Stimulated activated CD8-positive, alpha-beta memory T cell treated with anti-CD3 and anti-CD28 coated beads, Interleukin-12 subunit alpha, Interleukin-12 subunit beta, amount 100 ng/mL, for 1 hour (primary cell): ENCODE measurements around the gene UGT1A3.

Source experiments
- DNase-seq: peaks from one replicate; pipeline ENCODE4 v3.0.0-alpha.2; 2020; ENCODE audit warnings: low read depth

Gene UGT1A3

GRCh38 chr2:233795735-233796171 is 66.9 kb downstream of the UGT1A3 start:
- no peak for DNase-seq

GRCh38 chr2:233796254-233796653 is 67.4 kb downstream of the UGT1A3 start:
- no peak for DNase-seq

DNA sequence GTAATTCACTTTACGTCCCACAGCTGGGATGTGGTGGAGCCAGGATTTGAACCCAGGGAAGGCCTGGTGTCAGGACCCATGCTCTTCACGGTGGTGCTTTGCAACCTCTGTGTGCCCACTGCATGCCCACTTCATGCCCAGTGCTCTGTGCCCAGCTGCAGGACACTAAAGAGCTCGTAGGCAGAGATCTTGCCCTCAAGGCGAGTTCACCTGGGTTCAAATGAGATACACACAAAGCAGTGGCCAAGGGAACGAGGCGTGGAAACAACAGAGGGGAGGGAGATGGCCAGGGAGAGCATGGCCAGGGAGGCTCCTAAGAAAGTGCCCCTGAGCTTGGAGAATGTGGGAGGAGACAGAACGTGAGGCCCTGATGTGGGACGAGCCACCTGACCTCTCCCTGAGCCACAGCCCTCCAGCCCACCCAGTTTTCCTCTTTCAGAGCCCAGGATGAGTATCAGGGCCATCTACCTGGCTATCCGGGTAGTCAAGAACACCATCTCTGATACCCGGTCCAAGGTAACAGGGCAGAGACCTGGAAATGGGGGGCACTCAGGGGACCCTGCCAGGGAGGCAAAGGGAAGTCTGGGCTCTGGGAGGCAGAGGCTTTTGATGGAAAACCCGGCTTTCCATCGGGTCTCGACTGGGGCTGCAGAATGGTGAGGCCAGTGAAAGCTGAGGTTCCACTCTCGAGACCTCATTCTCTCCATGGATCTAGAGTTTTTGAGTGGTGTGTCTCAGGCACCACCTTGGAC is 69.7 kb downstream of the UGT1A3 start:
- no peak for DNase-seq

DNA sequence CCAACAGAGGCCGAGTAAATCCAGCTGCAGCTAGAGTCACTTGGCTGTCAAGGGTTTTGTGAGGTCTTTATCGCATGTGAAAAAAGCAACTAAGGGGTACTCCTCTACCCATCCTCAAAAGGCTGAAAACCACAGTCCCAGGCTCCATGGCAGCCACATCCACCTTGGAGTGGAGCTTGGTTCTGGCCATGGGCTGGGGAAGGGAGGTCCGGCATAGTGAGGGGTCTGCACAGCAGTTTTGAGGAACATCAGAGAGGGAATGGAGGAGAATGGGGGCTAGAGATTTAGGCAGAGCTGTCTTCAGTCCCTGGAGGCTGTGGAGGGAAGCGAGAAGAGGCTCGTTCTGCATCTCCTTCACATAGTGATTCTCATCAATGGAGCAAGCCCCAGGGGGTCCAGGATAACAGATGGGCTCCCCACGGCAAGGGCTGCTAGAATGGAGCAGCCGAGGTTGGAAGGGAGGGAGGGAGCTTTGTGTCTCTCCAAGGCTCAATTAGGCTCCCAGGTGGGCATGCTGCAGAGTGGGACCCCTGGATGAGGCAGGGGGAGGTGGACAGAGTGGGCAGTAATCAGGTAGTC is 70.3 kb downstream of the UGT1A3 start:
- DNase-seq = no peak

GRCh38 chr2:233799716-233800115 is 70.9 kb downstream of the UGT1A3 start:
- no peak for DNase-seq

GRCh38 chr2:233800208-233800607 is 71.4 kb downstream of the UGT1A3 start:
- no peak for DNase-seq

GRCh38 chr2:233801357-233802131 is 72.7 kb downstream of the UGT1A3 start:
- DNase-seq = no peak

DNA sequence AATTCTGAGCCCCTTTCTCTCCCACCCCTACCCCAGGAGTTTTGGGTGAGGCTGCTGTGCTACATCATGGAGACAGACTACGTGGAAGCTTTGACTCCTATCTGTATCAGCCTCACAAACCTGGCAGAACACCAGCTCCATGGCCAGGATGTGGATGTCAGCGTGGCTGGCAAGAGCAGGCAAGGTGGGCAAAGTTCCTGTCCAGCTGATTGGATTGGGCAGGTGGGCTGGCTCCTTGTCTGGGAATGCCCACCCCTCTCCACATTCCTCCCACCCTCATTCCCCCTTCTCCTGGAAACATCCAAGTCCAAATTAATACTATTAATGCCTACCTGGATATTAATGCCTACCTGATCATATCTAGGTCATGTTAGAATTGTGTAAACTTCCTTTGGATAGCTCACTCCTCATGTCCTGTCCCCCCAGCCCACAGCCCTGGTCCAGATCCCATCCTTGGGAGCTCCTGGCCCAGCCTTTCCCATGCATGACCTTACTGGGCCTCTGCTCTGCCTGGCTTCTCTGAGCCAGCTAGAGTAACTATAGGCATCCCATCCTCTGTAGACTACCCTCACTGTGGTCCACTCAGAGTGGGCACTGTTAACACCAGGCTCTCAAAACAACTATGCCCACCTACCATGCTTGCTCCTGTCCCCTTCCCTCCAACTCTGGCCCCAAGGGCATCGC is 73.4 kb downstream of the UGT1A3 start:
- DNase-seq = no peak

DNA sequence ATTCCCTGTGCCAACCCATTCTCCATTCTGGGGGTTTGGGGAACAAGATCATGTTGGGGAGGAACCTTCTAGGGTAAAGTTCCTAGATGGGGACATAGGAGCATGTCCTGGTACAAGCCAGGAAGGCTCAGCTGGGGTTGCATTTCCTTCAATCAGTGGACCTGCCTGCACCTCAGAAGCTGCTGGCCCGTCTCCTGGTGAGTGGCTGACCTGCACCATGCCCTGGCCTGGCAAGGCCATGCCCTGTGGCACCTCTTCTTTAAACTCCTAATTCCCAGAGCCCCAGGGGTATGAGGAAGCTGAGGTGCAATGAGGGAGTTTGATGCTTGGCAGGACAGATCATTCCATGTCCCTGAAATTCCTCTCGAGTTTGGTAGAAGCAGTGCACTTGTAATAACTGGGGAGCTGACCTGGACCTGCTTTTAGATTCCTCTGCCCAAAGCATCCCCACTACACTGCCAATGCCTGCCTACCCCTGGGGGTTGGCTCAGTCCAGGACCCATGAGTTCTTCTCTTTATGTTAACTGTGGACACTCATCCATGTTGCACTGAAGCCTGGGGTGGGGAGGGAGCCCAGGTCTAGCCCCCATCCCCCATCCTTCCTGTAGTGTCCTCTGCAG is 74.6 kb downstream of the UGT1A3 start:
- DNase-seq = no peak

DNA sequence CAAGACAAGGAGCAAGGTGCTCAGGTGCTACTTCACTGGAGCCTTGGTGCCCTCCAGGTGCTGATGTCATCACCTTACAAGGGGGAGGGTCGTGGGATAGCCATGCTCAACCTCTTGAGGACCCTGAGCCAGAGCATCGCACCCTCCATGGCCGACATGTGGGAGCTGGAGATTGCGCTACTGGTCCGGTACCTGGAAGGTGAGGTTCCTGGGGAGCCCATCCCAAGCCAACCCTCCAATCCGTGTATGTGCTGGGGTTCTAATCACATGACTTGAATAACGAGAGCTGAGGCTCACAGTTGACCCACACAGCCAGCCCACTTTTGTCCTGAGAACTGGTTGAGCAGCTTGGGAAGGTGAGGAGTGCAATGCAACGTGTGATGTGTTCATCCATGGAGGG is 75.2 kb downstream of the UGT1A3 start:
- DNase-seq = no peak

GRCh38 chr2:233807215-233807865 is 78.5 kb downstream of the UGT1A3 start:
- DNase-seq = no peak

- DNase-seq = no peak
Measured at GRCh38 chr2:233807966-233808935, 79.4 kb downstream of the UGT1A3 start.

- no peak for DNase-seq
Measured at GRCh38 chr2:233810385-233810784, 81.5 kb downstream of the UGT1A3 start.

GRCh38 chr2:233811087-233811486 is 82.2 kb downstream of the UGT1A3 start:
- no peak for DNase-seq

- DNase-seq = no peak
Measured at GRCh38 chr2:233811732-233812131, 82.9 kb downstream of the UGT1A3 start.

DNA sequence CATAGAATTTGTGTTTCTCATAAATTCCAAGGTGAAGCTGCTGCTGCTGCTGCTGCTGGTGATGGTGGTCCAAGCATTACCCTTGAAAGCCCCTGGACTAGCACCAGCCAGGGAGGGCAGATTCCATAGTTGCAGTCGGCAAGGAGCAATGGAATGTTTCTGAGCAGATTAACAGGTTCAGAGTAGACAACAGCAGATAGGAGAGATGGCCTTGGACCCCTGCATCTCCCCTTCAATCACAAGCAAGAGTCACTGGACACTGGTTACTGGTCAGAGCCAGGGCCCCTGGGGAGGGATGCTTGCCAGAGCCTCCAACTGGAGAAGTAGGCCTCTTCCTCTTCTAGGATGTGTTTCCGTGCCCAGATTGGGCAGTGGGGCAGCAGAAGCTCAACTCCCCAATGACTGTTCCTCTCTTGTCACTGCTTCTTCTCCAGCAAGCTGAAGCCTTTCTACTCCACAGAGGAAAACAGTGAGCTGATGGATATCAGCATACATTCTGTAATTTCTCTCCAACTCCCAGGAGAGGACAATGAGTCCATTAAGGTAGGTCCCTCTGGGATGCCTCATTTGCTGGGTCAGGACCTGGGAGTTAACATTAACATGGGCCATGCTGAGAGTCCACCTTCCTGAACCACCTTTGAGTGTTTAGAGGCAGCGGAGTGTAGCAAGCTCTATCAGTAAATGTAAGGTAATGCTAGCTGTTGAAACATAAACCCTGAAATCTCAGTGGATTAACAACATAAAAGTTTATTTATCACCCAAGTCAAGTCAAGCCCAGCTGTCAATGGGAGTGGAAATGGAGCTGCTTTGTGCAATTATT is 84.6 kb downstream of the UGT1A3 start:
- no peak for DNase-seq

GRCh38 chr2:233814056-233814835 is 85.4 kb downstream of the UGT1A3 start:
- no peak for DNase-seq

GRCh38 chr2:233815861-233816260 is 87.0 kb downstream of the UGT1A3 start:
- DNase-seq = no peak

DNA sequence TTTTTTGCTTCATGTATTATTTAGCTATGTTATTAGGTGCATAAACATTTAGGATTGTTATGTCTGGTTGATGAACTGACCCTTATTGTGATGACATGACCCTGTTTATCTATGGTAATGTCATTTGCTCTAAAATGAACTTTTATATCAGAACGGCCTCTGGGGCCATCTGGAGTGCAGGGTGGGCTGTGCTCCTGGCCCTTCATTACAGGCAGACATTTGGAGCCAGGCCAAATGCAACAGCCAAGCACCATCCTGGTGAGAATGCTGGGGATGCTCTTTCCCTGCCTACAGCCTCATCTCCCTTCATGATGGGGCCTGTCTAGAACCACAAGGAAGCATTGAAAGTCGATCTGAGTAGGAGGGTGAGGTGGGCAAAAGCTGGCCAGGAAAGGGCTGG is 87.5 kb downstream of the UGT1A3 start:
- DNase-seq = no peak
